Upper lobe of right lung (tissue), 1 donor: ENCODE data around the gene FAM228B. TPM values are rescaled to one million over a fixed set of nuclear protein-coding genes. Genes with fewer than 3 reads are reported as not detected.
A peak's percentile ranks its signal among the peaks of the same experiment; 100 is the strongest.
"Not testable (repeated sequence)": the region's sequence is repeated elsewhere in the genome, so short reads cannot be mapped to it uniquely, and the experiment has no call there.

Source experiments
- ATAC-seq: fragments of 200-7000 bp; cut with Tn5 transposase; one replicate; pipeline ENCODE4 v1.9.1; 2020; ENCODE audit warnings: mild to moderate bottlenecking, moderate library complexity
- DNase-seq: peaks from one replicate; pipeline ENCODE4 v3.0.0-alpha.2; 2020
- H3K27ac ChIP-seq: fragments of 200-600 bp; one replicate; pipeline ENCODE4 v1.8.0; 2022
- H3K27me3 ChIP-seq: fragments of 200-600 bp; one replicate; pipeline ENCODE4 v1.8.0; 2022; ENCODE audit warnings: mild to moderate bottlenecking
- H3K36me3 ChIP-seq: fragments of 200-600 bp; one replicate; pipeline ENCODE4 v1.8.0; 2022
- H3K4me1 ChIP-seq: fragments of 200-600 bp; one replicate; pipeline ENCODE4 v1.8.0; 2022
- H3K4me3 ChIP-seq: fragments of 200-600 bp; one replicate; pipeline ENCODE4 v1.8.0; 2022; ENCODE audit warnings: mild to moderate bottlenecking
- H3K9me3 ChIP-seq: fragments of 200-600 bp; one replicate; pipeline ENCODE4 v1.8.0; 2022
- CTCF ChIP-seq: fragments of 200-600 bp; IDR thresholded peaks from one replicate; pipeline ENCODE4 v1.8.0; 2022; ENCODE audit warnings: antibody characterized with exemption
- intact Hi-C: fragments of 100-400 bp; cut with DNase I; formaldehyde crosslinking; loops from one replicate; pipeline ENCODE4 v1.11.0; 2022
- total RNA-seq: library from RNA; stranded (reverse); fragmentation: NEBNext Ultra II Directional; extraction: Animal tissue kit (Norgen Biotek cat#: 25700); gene quantifications from one replicate; pipeline ENCODE4 v1.2.1, GENCODE V29; 2021
- donor health status: DM: no; HTN: yes; CAD: no; lungs with severe emphysema.

Gene FAM228B
- total RNA-seq, 1 donor from 2014 or later = 28.4 TPM

GRCh38 chr2:24084386-24085199 lies 38.7 kb upstream of the FAM228B start, which contains the start of gene TP53I3:
TP53I3 (minus strand) TSS chr2:24084834; CDS start chr2:24084326, 508 bp downstream.
- peak; percentile 95 for DNase-seq
- intact Hi-C loops = no loop called here
- peaks cover 32% of the 10 kb centered on the region for H3K36me3 ChIP-seq
- no peaks in the 10 kb centered on the region for H3K9me3 ChIP-seq
- H3K4me3 ChIP-seq = peak within 1 kb of the TSS; percentile 63
- peak; percentile 98 for TF ChIP-seq CTCF
- H3K27me3 ChIP-seq = no peaks in the 10 kb centered on the region
- H3K27ac ChIP-seq = peak within 1 kb of the TSS; percentile 92
- ATAC-seq = peak; percentile 94
- H3K4me1 ChIP-seq = peaks cover 22% of the 10 kb centered on the region

- Histone ChIP-seq H3K4me3 (peak overlapping the region; percentile 63), H3K9me3 (no peaks in the 10 kb centered on the region), H3K27me3 (no peaks in the 10 kb centered on the region), H3K36me3 (peaks cover 30% of the 10 kb centered on the region), H3K27ac (peak overlapping the region; percentile 92), H3K4me1 (peaks cover 22% of the 10 kb centered on the region)
- no peak for ATAC-seq
- TF ChIP-seq CTCF = no peak
- intact Hi-C loops = no loop called here
- no peak for DNase-seq
Measured at GRCh38 chr2:24085200-24085489, 38.1 kb upstream of the FAM228B start.

GRCh38 chr2:24086241-24086640 lies 37.0 kb upstream of the FAM228B start:
- no peak overlapping the region for H3K27ac ChIP-seq
- H3K27me3 ChIP-seq = no peaks in the 10 kb centered on the region
- no peak for ATAC-seq
- peaks cover 22% of the 10 kb centered on the region for H3K4me1 ChIP-seq
- peaks cover 20% of the 10 kb centered on the region for H3K36me3 ChIP-seq
- no peak overlapping the region for H3K4me3 ChIP-seq
- no peaks in the 10 kb centered on the region for H3K9me3 ChIP-seq
- intact Hi-C loops = no loop called here
- TF ChIP-seq CTCF = no peak
- no peak for DNase-seq

GRCh38 chr2:24087032-24087431 lies 36.2 kb upstream of the FAM228B start:
- H3K4me1 ChIP-seq = peaks cover 22% of the 10 kb centered on the region
- no peak for ATAC-seq
- H3K27ac ChIP-seq = no peak overlapping the region
- intact Hi-C loops = no loop called here
- no peak for TF ChIP-seq CTCF
- no peak overlapping the region for H3K4me3 ChIP-seq
- H3K36me3 ChIP-seq = peaks cover 18% of the 10 kb centered on the region
- no peaks in the 10 kb centered on the region for H3K9me3 ChIP-seq
- no peaks in the 10 kb centered on the region for H3K27me3 ChIP-seq
- DNase-seq = no peak

GRCh38 chr2:24088821-24089359 lies 34.4 kb upstream of the FAM228B start:
- DNase-seq (no peak), ATAC-seq (no peak)
- Histone ChIP-seq H3K36me3 (peaks cover 9% of the 10 kb centered on the region), H3K27me3 (no peaks in the 10 kb centered on the region), H3K27ac (no peak overlapping the region), H3K4me1 (peaks cover 6% of the 10 kb centered on the region), H3K4me3 (no peak overlapping the region), H3K9me3 (no peaks in the 10 kb centered on the region)
- intact Hi-C loops = no loop called here
- no peak for TF ChIP-seq CTCF

GRCh38 chr2:24093270-24093669 lies 30.0 kb upstream of the FAM228B start:
- H3K4me1 ChIP-seq, H3K4me3 ChIP-seq, intact Hi-C loops, H3K27me3 ChIP-seq, H3K27ac ChIP-seq, ATAC-seq, H3K9me3 ChIP-seq, DNase-seq, H3K36me3 ChIP-seq: not testable (repeated sequence)

GRCh38 chr2:24095171-24095677 lies 28.0 kb upstream of the FAM228B start:
- H3K9me3 ChIP-seq, H3K4me3 ChIP-seq, intact Hi-C loops, H3K4me1 ChIP-seq, H3K36me3 ChIP-seq, H3K27me3 ChIP-seq, ATAC-seq, H3K27ac ChIP-seq, DNase-seq: not testable (repeated sequence)

- ATAC-seq, H3K36me3 ChIP-seq, H3K9me3 ChIP-seq, intact Hi-C loops, H3K27me3 ChIP-seq, H3K4me1 ChIP-seq, DNase-seq, H3K27ac ChIP-seq, H3K4me3 ChIP-seq: not testable (repeated sequence)
Measured at GRCh38 chr2:24100732-24101131, 22.5 kb upstream of the FAM228B start.
